D341Med (cell line): ENCODE results near the gene NKX1-1.
A peak's percentile ranks its signal among the peaks of the same experiment; 100 is the strongest.
"Not testable (repeated sequence)": the region's sequence is repeated elsewhere in the genome, so short reads cannot be mapped to it uniquely, and the experiment has no call there.

Source experiments
- DNase-seq: peaks from one replicate; pipeline ENCODE4 v3.0.0; 2012; ENCODE audit warnings: low spot score

Gene NKX1-1

GRCh38 chr4:1404573-1405253, 1.5 kb downstream of the NKX1-1 start:
- peak; percentile 60 for DNase-seq

GRCh38 chr4:1403591-1404572, 2.4 kb downstream of the NKX1-1 start:
- peak; percentile 60 for DNase-seq

GRCh38 chr4:1403177-1403583, 3.1 kb downstream of the NKX1-1 start:
- DNase-seq = no peak

GRCh38 chr4:1402516-1403091, 3.6 kb downstream of the NKX1-1 start:
- peak; percentile 75 for DNase-seq

- peak; percentile 49 for DNase-seq
These were observed 4.2 kb downstream of the NKX1-1 start for GRCh38 chr4:1402021-1402515.

GRCh38 chr4:1401409-1402020, 4.7 kb downstream of the NKX1-1 start:
- peak; percentile 49 for DNase-seq

- DNase-seq = peak; percentile 45
These were observed 5.3 kb downstream of the NKX1-1 start for GRCh38 chr4:1400831-1401408.

- no peak for DNase-seq
These were observed 5.9 kb downstream of the NKX1-1 start for GRCh38 chr4:1400191-1400805.

GRCh38 chr4:1399508-1400190, 6.6 kb downstream of the NKX1-1 start:
- DNase-seq = no peak

- no peak for DNase-seq
These were observed 7.3 kb downstream of the NKX1-1 start for GRCh38 chr4:1398681-1399507.

GRCh38 chr4:1396806-1397455, 9.3 kb downstream of the NKX1-1 start:
- DNase-seq = no peak

- DNase-seq = no peak
These were observed 10.1 kb downstream of the NKX1-1 start for GRCh38 chr4:1395941-1396805.

- DNase-seq = not testable (repeated sequence)
These were observed 10.8 kb downstream of the NKX1-1 start for GRCh38 chr4:1395389-1395820.

- not testable (repeated sequence) for DNase-seq
These were observed 11.5 kb downstream of the NKX1-1 start for GRCh38 chr4:1394554-1395388.

- DNase-seq = no peak
These were observed 12.4 kb downstream of the NKX1-1 start for GRCh38 chr4:1393866-1394265.

- not testable (repeated sequence) for DNase-seq
These were observed 12.9 kb downstream of the NKX1-1 start for GRCh38 chr4:1393363-1393762.
